Activated naive CD8-positive, alpha-beta T cell treated with anti-CD3 and anti-CD28 coated beads, Interleukin-2, amount 50 U/mL, for 24 hours (primary cell): ENCODE data around the gene ARID1B.
A peak's percentile ranks its signal among the peaks of the same experiment; 100 is the strongest.

Experiments
- ATAC-seq: fragments of 150-1000 bp; cut with Tn5 transposase; one replicate; pipeline ENCODE4 v1.10.0; 2021
- DNase-seq: peaks from one replicate; pipeline ENCODE4 v3.0.0; 2021
- H3K27ac Mint-ChIP-seq: one replicate; pipeline ENCODE4 v1.8.0; 2021; ENCODE audit warnings: mild to moderate bottlenecking, mixed read lengths
- H3K27me3 Mint-ChIP-seq: one replicate; pipeline ENCODE4 v1.8.0; 2021; ENCODE audit warnings: mixed read lengths
- H3K36me3 Mint-ChIP-seq: one replicate; pipeline ENCODE4 v1.8.0; 2021; ENCODE audit warnings: low read depth, mixed read lengths
- H3K4me1 Mint-ChIP-seq: one replicate; pipeline ENCODE4 v1.8.0; 2021; ENCODE audit warnings: mixed read lengths
- H3K4me3 Mint-ChIP-seq: one replicate; pipeline ENCODE4 v1.8.0; 2021; ENCODE audit warnings: mild to moderate bottlenecking, moderate library complexity, mixed read lengths
- H3K9me3 Mint-ChIP-seq: one replicate; pipeline ENCODE4 v1.8.0; 2021; ENCODE audit warnings: mixed read lengths

ARID1B gene

DNA sequence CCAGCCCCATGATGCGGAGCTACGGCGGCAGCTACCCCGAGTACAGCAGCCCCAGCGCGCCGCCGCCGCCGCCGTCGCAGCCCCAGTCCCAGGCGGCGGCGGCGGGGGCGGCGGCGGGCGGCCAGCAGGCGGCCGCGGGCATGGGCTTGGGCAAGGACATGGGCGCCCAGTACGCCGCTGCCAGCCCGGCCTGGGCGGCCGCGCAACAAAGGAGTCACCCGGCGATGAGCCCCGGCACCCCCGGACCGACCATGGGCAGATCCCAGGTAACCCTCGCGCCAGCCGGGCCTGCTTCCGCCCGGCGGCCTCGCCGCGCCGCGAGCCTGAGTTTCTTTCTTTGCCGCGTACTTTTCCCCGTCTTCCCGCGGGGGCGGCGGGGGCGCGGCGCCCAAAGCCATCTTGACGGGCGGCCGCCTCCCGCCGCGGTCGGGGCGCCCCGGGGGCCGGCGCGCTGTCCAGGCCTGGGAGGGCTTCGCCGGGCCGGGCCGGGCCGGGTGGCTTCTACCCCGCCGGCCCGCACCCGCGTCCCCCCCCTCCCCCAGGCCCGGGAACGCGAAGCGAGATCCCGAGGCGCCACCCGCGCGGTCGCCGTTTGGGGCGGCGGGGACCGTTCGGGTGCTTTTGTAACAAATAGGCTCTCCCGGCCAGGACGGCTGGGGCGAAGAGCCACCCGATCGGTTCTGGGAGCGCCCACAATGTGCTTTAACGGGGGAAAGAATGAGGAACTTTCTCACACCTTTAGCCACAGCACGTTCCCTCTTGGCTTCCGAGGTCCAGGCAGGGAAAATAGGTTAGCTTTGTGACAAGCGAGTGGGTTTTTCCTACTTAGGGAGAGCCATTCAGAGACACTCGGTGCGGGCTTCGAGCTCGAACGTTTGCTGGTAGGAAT, 2.3 kb downstream of the ARID1B start:
- Mint-ChIP-seq H3K36me3 (peaks cover 2% of the 10 kb centered on the region), H3K4me1 (peaks cover 59% of the 10 kb centered on the region)

GRCh38 chr6:156780102-156780641, 3.0 kb downstream of the ARID1B start:
- Mint-ChIP-seq H3K36me3 (peaks cover 5% of the 10 kb centered on the region), H3K4me3 (peak overlapping the region; percentile 94), H3K27ac (peak overlapping the region; percentile 97), H3K4me1 (peaks cover 57% of the 10 kb centered on the region), H3K9me3 (no peaks in the 10 kb centered on the region), H3K27me3 (no peaks in the 10 kb centered on the region)
- peak; percentile 48 for DNase-seq
- peak; percentile 60 for ATAC-seq

More for the DNA sequence above, 2.3 kb downstream of the ARID1B start:
- H3K27ac Mint-ChIP-seq, result peak overlapping the region; percentile 97
- no peaks in the 10 kb centered on the region for H3K27me3 Mint-ChIP-seq
- H3K4me3 Mint-ChIP-seq, result peak overlapping the region; percentile 94
- DNase-seq, result peak; percentile 68
- ATAC-seq, result peak; percentile 13
- no peaks in the 10 kb centered on the region for H3K9me3 Mint-ChIP-seq

GRCh38 chr6:156780962-156781853, 4.0 kb downstream of the ARID1B start:
- Mint-ChIP-seq H3K27me3 (no peaks in the 10 kb centered on the region), H3K27ac (peak overlapping the region; percentile 97), H3K36me3 (peaks cover 10% of the 10 kb centered on the region), H3K4me3 (peak overlapping the region; percentile 94), H3K4me1 (peaks cover 57% of the 10 kb centered on the region), H3K9me3 (no peaks in the 10 kb centered on the region)
- ATAC-seq, result no peak
- DNase-seq, result no peak

DNA sequence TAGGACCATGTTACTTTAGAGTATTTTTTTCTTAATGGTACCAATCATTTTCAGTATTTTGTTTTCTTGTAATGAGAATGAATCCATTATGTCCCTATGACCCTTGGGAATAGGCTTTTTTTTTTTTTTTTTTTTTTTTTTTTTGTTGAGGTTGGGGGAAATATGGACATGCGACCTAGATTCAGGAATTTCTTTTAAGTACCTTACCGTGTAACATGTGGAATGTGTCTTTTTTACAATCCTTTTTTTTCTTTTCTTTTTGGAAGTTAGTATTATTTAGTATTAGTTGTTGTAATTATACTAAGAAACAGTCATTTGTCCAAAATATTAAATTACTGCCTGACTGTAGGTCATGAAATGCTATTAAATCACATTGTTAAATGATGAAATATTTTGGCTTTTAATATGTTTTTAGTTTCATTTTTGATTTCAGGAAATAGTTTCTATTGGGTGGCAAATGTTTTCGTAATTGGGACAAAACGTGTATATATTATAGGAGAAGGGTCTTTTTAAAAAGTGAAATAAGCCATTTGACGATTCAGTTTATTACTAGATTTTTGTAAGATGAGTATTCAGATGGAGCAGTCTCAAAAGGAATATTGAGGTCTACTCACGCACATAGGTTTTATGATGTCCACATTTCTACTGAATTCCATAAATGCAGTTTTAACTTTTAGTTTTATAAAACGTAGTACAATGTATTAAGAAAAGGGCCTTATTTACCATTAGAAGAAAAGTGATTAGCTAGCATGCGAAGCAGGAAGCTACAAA, 4.9 kb downstream of the ARID1B start:
- no peaks in the 10 kb centered on the region for H3K9me3 Mint-ChIP-seq
- DNase-seq (no peak), ATAC-seq (no peak)
- H3K4me3 Mint-ChIP-seq, result peak overlapping the region; percentile 94
- peaks cover 10% of the 10 kb centered on the region for H3K36me3 Mint-ChIP-seq
- no peaks in the 10 kb centered on the region for H3K27me3 Mint-ChIP-seq
- H3K27ac Mint-ChIP-seq, result peak overlapping the region; percentile 97
- H3K4me1 Mint-ChIP-seq, result peaks cover 60% of the 10 kb centered on the region

DNA sequence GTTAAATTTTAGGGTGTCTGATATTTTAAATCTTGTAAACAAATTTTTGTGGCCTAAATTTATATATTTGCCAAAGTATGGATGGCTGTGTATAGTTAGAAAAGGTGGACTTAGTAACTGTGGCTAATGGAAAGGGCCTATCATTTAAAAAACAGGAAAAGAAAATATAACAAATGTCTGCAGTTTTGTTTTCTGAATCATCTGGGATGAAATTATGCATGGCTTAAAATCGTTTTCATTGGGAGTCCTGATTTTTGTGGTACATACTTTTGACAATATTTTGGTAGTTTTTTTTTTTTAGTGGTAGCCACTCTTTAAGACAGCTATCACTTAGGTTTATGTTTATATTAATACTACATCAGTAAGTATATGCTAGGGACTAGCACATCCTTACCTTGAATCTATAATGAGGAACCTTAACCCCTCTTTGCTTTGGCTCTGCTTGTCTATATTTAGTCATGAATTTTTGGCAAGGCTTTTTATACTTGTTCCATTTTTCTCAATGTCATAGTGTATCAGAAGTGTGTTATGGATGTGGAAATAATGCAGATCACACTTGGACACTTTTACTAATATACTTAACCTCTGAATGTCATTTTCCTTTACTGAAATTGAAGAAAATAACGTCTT, 5.6 kb downstream of the ARID1B start:
- no peak for ATAC-seq
- peaks cover 10% of the 10 kb centered on the region for H3K36me3 Mint-ChIP-seq

GRCh38 chr6:156783958-156784357, 6.8 kb downstream of the ARID1B start:
- H3K4me1 Mint-ChIP-seq, result peaks cover 74% of the 10 kb centered on the region
- peaks cover 10% of the 10 kb centered on the region for H3K36me3 Mint-ChIP-seq
- H3K27me3 Mint-ChIP-seq, result no peaks in the 10 kb centered on the region
- no peaks in the 10 kb centered on the region for H3K9me3 Mint-ChIP-seq
- ATAC-seq (no peak), DNase-seq (no peak)
- H3K27ac Mint-ChIP-seq, result no peak overlapping the region
- peak overlapping the region; percentile 37 for H3K4me3 Mint-ChIP-seq

More for the DNA sequence above, 5.6 kb downstream of the ARID1B start:
- no peak for DNase-seq
- Mint-ChIP-seq H3K27me3 (no peaks in the 10 kb centered on the region), H3K9me3 (no peaks in the 10 kb centered on the region), H3K4me3 (peak overlapping the region; percentile 94), H3K27ac (peak overlapping the region; percentile 97), H3K4me1 (peaks cover 66% of the 10 kb centered on the region)

DNA sequence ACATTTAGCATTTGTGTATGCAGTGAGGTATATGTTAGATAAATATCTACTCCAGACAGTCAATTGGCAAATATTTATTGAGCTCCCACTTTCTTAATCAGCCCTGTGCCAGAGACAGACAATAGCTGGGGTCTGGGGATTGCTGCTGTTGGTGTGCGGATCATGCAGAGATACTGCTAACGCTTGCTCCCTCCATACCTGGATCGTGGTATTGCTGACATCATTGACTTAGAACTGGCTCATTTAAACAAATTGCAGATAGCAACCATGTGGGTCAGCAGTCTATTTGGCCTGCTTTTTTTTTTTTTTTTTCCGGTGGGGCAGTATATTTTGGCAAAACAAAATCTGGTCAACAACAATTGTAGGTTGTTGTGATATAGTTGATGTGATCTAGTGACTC, 9.5 kb downstream of the ARID1B start:
- Mint-ChIP-seq H3K27me3 (no peaks in the 10 kb centered on the region), H3K4me1 (peaks cover 86% of the 10 kb centered on the region), H3K36me3 (peaks cover 10% of the 10 kb centered on the region), H3K9me3 (no peaks in the 10 kb centered on the region), H3K27ac (no peak overlapping the region), H3K4me3 (no peak overlapping the region)
- DNase-seq, result no peak
- ATAC-seq, result no peak

DNA sequence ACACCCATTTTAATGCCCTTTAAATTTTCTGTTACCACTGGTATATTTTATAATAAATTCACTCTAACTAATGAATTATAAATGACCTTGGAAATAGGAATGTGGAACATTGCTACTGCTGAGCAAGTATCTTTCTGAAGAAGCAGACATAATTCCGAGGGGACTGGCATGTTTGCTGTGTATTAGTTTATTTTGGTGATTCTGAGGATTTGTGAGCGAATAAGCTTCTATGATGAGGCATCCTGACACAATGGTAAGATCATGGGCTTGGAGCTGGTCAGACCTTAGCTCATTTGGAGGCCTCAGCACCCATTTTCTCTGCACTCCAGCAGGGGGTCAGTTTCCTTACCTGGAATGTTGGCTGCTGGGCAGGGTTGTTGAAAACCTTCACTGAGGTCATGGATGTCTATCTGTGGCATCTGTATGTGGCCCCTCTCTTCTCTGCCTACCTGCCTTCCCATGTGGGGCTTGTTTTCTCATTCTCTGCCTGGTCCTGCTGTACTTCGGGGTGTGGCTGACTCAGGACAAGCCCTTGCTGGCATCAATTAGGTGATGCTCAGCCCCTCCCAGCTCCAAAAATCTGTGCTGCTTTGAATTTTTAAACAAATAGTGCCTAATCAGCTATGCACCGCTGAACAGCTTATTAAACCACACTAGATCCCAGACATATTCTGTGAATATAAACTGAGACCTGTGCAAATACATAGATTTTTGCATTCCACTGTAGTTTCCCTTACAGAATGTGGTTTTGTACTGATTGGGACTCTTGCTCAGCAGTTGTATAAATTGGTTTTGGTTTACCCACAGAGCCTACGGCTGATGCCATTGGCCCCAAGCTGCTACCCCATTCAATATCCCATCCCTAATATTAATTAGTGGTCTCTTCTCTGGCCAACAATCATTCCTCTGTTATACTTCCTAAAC, 10.7 kb downstream of the ARID1B start:
- ATAC-seq (no peak), DNase-seq (no peak)
- H3K27ac Mint-ChIP-seq, result no peak overlapping the region
- H3K4me1 Mint-ChIP-seq, result peaks cover 90% of the 10 kb centered on the region
- H3K9me3 Mint-ChIP-seq, result no peaks in the 10 kb centered on the region
- no peak overlapping the region for H3K4me3 Mint-ChIP-seq
- H3K36me3 Mint-ChIP-seq, result peaks cover 10% of the 10 kb centered on the region
- H3K27me3 Mint-ChIP-seq, result no peaks in the 10 kb centered on the region

DNA sequence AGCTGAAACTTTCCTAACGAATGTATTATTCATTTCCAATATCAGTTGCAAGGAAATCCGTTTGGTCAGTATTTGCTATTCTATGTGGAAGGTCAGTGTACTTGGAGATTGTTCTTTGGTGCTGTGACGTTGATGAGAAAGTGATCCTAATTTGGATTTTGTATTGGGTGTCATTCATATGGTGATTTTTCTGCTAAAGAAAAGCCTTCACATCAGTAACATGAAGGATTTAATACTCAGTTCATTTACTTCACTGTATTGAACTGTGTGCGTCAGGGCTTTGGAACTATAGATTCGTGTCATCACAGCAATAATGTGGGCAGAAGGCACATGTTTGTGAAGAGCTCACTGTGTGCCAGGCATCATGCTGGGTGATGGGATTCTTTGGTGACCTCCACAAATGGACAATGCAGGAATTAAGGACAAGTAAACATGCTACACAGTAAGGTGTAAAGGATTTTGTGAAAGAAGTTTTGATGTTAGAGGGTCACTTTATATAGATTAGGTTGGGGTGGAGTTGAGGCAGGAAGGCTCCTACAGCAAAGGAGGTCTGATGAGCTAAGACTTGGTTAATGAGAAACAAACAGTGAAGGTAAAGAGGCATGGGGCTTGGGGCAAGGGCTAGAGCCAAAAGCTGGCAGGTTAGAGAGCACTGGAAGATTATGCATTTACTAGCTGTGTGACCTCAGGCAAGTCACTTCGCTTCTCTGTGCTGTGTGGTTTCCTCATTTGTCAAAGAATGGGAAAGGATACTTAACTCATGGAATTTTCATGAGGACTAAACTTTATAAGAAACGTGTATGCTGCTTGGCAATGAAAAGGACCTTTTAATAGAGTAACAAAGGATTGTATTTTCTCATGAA, 12.1 kb downstream of the ARID1B start:
- H3K4me1 Mint-ChIP-seq, result peaks cover 91% of the 10 kb centered on the region
- peak overlapping the region; percentile 14 for H3K27ac Mint-ChIP-seq
- no peak overlapping the region for H3K4me3 Mint-ChIP-seq
- ATAC-seq (no peak), DNase-seq (no peak)
- no peaks in the 10 kb centered on the region for H3K9me3 Mint-ChIP-seq
- peaks cover 8% of the 10 kb centered on the region for H3K36me3 Mint-ChIP-seq
- no peaks in the 10 kb centered on the region for H3K27me3 Mint-ChIP-seq

DNA sequence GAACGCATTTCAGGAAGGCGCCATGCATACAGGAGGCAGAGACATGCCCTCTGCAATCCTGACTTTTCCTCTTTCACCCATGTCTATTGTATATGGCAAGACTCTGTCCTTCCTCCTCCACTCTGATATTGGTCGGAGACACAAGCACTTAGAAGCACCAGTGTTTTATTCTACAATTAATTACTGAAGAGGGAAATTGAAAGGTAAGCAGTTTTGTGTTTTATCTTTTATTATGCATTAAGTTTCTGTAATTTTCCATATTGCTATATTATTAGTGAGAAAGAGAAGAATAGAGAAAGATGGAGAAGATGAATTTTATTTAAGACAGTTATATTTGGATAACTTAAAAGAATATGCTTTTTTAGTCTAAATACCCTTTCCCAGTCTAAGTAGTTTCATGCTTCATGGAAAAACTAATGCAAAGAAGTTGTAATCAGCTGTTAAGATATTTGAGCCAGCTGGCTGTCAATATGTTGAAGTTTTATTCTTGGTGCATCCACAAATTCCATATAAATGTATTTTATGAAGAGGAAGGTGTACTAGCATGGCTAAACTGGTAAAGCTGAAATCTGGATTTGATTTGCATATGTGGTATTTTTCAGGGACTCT, 13.6 kb downstream of the ARID1B start:
- Mint-ChIP-seq H3K9me3 (no peaks in the 10 kb centered on the region), H3K27me3 (no peaks in the 10 kb centered on the region), H3K27ac (peak overlapping the region; percentile 91), H3K36me3 (no peaks in the 10 kb centered on the region), H3K4me1 (peaks cover 94% of the 10 kb centered on the region), H3K4me3 (no peak overlapping the region)
- DNase-seq (no peak), ATAC-seq (no peak)

DNA sequence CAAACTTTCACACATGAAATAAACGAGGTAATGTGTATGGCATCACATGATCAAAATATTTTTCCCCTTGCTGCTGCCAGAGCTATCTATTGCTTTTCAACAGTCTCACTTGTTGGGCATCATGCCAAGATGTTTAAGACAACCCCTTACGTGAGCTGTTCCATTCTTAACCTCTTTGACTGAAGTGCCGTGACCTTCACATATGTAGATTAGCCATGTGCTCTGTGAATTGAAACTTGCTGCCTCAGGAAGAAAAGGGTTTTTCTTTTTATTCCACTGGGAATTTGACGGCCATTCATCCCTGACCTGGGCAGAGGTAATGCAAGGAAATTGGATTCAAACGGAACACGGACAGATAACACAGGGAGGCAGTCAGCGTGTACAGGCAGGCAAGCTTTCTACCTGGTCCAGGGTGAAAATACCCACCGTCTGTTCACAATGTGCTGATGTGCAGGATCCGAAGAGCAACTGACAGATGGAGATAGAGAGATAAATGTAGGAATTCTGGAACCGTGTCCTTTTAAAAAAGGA, 14.2 kb downstream of the ARID1B start:
- DNase-seq (peak; percentile 23), ATAC-seq (peak; percentile 87)
- Mint-ChIP-seq H3K9me3 (no peaks in the 10 kb centered on the region), H3K4me1 (peaks cover 95% of the 10 kb centered on the region), H3K27me3 (no peaks in the 10 kb centered on the region), H3K36me3 (no peaks in the 10 kb centered on the region), H3K4me3 (no peak overlapping the region), H3K27ac (peak overlapping the region; percentile 91)

- Mint-ChIP-seq H3K4me1 (peaks cover 95% of the 10 kb centered on the region), H3K27ac (no peak overlapping the region), H3K9me3 (no peaks in the 10 kb centered on the region), H3K4me3 (no peak overlapping the region), H3K27me3 (no peaks in the 10 kb centered on the region), H3K36me3 (peaks cover 5% of the 10 kb centered on the region)
- DNase-seq (no peak), ATAC-seq (no peak)
Observed at GRCh38 chr6:156793200-156793599, 16.0 kb downstream of the ARID1B start.
